Measurements from ENCODE around the gene QKI.

Gene QKI

GRCh38 chr6:163600781-163601180 is 186.3 kb downstream of the QKI start:
- no peak overlapping the region for H3K27ac ChIP-seq (ENCODE audit: poor library complexity, severe bottlenecking)
- H3K9me3 ChIP-seq (ENCODE audit: severe bottlenecking) = no peaks in the 10 kb centered on the region
- no peak for TF ChIP-seq CTCF (IDR thresholded peaks at IDR 0.05; ENCODE audit: poor library complexity, severe bottlenecking)
- no peak for DNase-seq (ENCODE audit: low spot score)
- no peaks in the 10 kb centered on the region for H3K4me1 ChIP-seq (ENCODE audit: insufficient read depth, poor library complexity, severe bottlenecking)
- H3K4me3 ChIP-seq (ENCODE audit: severe bottlenecking) = no peak overlapping the region
- H3K36me3 ChIP-seq (ENCODE audit: low read depth) = no peaks in the 10 kb centered on the region
- ATAC-seq (ENCODE audit: low read depth) = no peak
- no peaks in the 10 kb centered on the region for H3K27me3 ChIP-seq (ENCODE audit: insufficient read depth, poor library complexity, severe bottlenecking)

- no peak overlapping the region for H3K4me3 ChIP-seq (ENCODE audit: severe bottlenecking)
- no peaks in the 10 kb centered on the region for H3K27me3 ChIP-seq (ENCODE audit: insufficient read depth, poor library complexity, severe bottlenecking)
- H3K4me1 ChIP-seq (ENCODE audit: insufficient read depth, poor library complexity, severe bottlenecking) = no peaks in the 10 kb centered on the region
- H3K27ac ChIP-seq (ENCODE audit: poor library complexity, severe bottlenecking) = no peak overlapping the region
- no peak for DNase-seq (ENCODE audit: low spot score)
- no peak for TF ChIP-seq CTCF (IDR thresholded peaks at IDR 0.05; ENCODE audit: poor library complexity, severe bottlenecking)
- H3K9me3 ChIP-seq (ENCODE audit: severe bottlenecking) = no peaks in the 10 kb centered on the region
- ATAC-seq (ENCODE audit: low read depth) = no peak
- H3K36me3 ChIP-seq (ENCODE audit: low read depth) = no peaks in the 10 kb centered on the region
These were observed 188.3 kb downstream of the QKI start for GRCh38 chr6:163602851-163603250.

DNA sequence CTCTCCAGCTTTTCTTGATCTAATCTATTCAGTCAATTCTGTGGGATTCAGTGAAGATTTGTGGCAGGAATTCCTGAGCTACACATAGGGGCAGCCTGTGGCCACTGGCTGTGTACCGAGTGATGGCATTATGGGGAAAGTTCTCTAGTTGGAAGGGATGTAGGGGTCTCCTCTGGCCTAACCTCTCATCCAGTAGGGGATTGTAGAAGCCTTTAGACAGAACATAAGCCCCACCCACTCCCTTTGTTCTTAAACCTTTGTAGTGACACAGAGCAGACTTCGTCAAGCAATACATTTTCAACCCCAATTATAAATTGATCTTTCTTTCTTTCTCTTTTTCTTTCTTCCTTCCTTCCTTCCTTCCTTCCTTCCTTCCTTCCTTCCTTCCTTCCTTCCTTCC is 188.9 kb downstream of the QKI start:
- DNase-seq (ENCODE audit: low spot score) (no peak), ATAC-seq (ENCODE audit: low read depth) (no peak)
- no peak overlapping the region for H3K4me3 ChIP-seq (ENCODE audit: severe bottlenecking)
- no peaks in the 10 kb centered on the region for H3K9me3 ChIP-seq (ENCODE audit: severe bottlenecking)
- no peak for TF ChIP-seq CTCF (IDR thresholded peaks at IDR 0.05; ENCODE audit: poor library complexity, severe bottlenecking)
- no peak overlapping the region for H3K27ac ChIP-seq (ENCODE audit: poor library complexity, severe bottlenecking)
- no peaks in the 10 kb centered on the region for H3K4me1 ChIP-seq (ENCODE audit: insufficient read depth, poor library complexity, severe bottlenecking)
- no peaks in the 10 kb centered on the region for H3K36me3 ChIP-seq (ENCODE audit: low read depth)
- H3K27me3 ChIP-seq (ENCODE audit: insufficient read depth, poor library complexity, severe bottlenecking) = no peaks in the 10 kb centered on the region

DNA sequence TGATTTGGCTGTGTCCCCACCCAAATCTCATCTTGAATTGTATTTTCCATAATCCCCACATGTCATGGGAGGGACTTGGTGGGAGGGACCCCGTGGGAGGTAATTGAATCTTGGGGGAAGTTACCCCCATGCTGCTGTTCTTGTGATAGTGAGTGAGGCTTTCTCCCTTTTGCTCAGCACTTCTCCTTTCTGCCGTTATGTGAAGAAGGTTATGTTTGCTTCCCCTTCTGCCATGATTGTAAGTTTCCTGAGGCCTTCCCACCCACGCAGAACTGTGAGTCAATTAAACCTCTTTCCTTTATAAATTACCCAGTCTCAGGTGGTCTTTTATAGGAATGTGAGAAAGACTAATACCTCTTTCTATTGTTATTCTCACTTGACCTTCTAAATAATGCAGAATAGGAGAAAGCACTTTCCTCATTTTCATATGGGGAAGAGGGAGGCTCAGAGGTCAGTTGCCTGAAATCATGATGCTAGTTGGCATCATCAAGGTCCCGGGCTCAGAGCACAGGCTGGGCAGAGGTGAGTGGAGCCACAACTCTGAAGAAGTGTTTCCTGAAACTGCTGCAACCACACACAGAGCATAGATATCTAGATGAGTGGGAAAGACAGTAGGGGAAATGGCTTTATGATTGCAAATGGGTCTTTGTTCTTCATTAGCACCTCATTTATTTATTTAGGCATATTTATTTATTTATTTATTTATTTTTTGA is 191.0 kb downstream of the QKI start:
- Histone ChIP-seq H3K36me3 (ENCODE audit: low read depth) (no peaks in the 10 kb centered on the region), H3K9me3 (ENCODE audit: severe bottlenecking) (no peaks in the 10 kb centered on the region), H3K27me3 (ENCODE audit: insufficient read depth, poor library complexity, severe bottlenecking) (no peaks in the 10 kb centered on the region), H3K4me3 (ENCODE audit: severe bottlenecking) (no peak overlapping the region), H3K27ac (ENCODE audit: poor library complexity, severe bottlenecking) (no peak overlapping the region), H3K4me1 (ENCODE audit: insufficient read depth, poor library complexity, severe bottlenecking) (no peaks in the 10 kb centered on the region)
- TF ChIP-seq CTCF (IDR thresholded peaks at IDR 0.05; ENCODE audit: poor library complexity, severe bottlenecking) = no peak
- DNase-seq (ENCODE audit: low spot score) (no peak), ATAC-seq (ENCODE audit: low read depth) (no peak)

GRCh38 chr6:163607792-163608191 is 193.3 kb downstream of the QKI start:
- DNase-seq (ENCODE audit: low spot score) = no peak
- no peak for TF ChIP-seq CTCF (IDR thresholded peaks at IDR 0.05; ENCODE audit: poor library complexity, severe bottlenecking)
- Histone ChIP-seq H3K4me1 (ENCODE audit: insufficient read depth, poor library complexity, severe bottlenecking) (no peaks in the 10 kb centered on the region), H3K4me3 (ENCODE audit: severe bottlenecking) (no peak overlapping the region), H3K36me3 (ENCODE audit: low read depth) (no peaks in the 10 kb centered on the region), H3K9me3 (ENCODE audit: severe bottlenecking) (no peaks in the 10 kb centered on the region), H3K27me3 (ENCODE audit: insufficient read depth, poor library complexity, severe bottlenecking) (no peaks in the 10 kb centered on the region), H3K27ac (ENCODE audit: poor library complexity, severe bottlenecking) (no peak overlapping the region)
- ATAC-seq (ENCODE audit: low read depth) = no peak

Data from RWPE2 (cell line).